K562 (cell line): Measurements from ENCODE around the gene SHANK3. TPM values are rescaled to one million over a fixed set of nuclear protein-coding genes. Genes with fewer than 3 reads are reported as not detected.

ENCODE experiments used
- ATAC-seq: fragments of 200-7000 bp; cut with Tn5 transposase; 3 replicates; pipeline ENCODE4 v1.9.1; 2020; ENCODE audit warnings: moderate library complexity
- BruUV-seq: library from RNA; stranded (reverse); fragments of 400-500 nt; replicated peaks from 2 replicates; lab custom pipeline; 2021; lab: Mats Ljungman, UMichigan
- CTCF ChIA-PET: fragments of 300-600 bp; formaldehyde crosslinking; extraction: SDS; loops from one replicate; lab custom pipeline; 2021; ENCODE audit warnings: low intra/inter-chr PET ratio; lab: Yijun Ruan, JAX
- POLR2A ChIA-PET: fragments of 300-600, 350-650 bp; sonication (Branson Sonifier 250); formaldehyde crosslinking; extraction: SDS; loops from one replicate; lab custom pipeline; 2021; ENCODE audit warnings: antibody characterized with exemption, inconsistent platforms; lab: Yijun Ruan, JAX
- DNase-seq, 4 experiments: peaks; one replicate each; pipeline versions ENCODE4 v3.0.0 to v3.0.0-alpha.2; 2011 to 2018; ENCODE audit warnings: low spot score in 3 of 4, mixed read lengths in 3 of 4; ENCODE audit errors: extremely low read depth in 1 of 4
- FAIRE-seq: peaks from 2 replicates; lab custom pipeline; 2011; peaks lifted over from hg19 to GRCh38; lab: Jason Lieb, UNC
- H2AFZ ChIP-seq: 2 replicates; pipeline ENCODE4 v1.6.0; 2011; ENCODE audit warnings: low read depth, low read length, control low read depth, inconsistent platforms
- H3K27ac ChIP-seq: fragments of 200-600 bp; 3 replicates; pipeline ENCODE4 v1.8.0; 2011; ENCODE audit warnings: low read depth, mild to moderate bottlenecking, control low read depth, inconsistent platforms, low read length, moderate library complexity, mixed read lengths; ENCODE audit errors: extremely low read depth
- H3K27me3 ChIP-seq, 2 experiments: fragments of 300-600 bp in 1 of 2; 2 replicates in 1 of 2; 3 replicates in 1 of 2; pipeline versions ENCODE4 v1.6.0 to v1.8.0; 2011; ENCODE audit warnings: inconsistent platforms in 2 of 2, low read length in 2 of 2, mild to moderate bottlenecking in 1 of 2, mixed read lengths in 1 of 2, moderate library complexity in 1 of 2; ENCODE audit not compliant: control insufficient read depth in 2 of 2, insufficient read depth in 2 of 2
- H3K36me3 ChIP-seq: fragments of 300-600 bp; 3 replicates; pipeline ENCODE4 v1.8.0; 2011; ENCODE audit warnings: mild to moderate bottlenecking, low read length, inconsistent platforms; ENCODE audit not compliant: control insufficient read depth, insufficient read depth
- H3K4me1 ChIP-seq, 2 experiments: fragments of 200-600 bp in 1 of 2; replicated peaks in 1 of 2; 2 replicates in 1 of 2; 3 replicates in 1 of 2; pipeline versions ENCODE4 v1.5.1 to v1.8.0; 2011; ENCODE audit warnings: inconsistent platforms in 2 of 2, low read length in 2 of 2, mild to moderate bottlenecking in 1 of 2, mixed read lengths in 1 of 2, moderate library complexity in 1 of 2; ENCODE audit not compliant: control insufficient read depth in 2 of 2, insufficient read depth in 2 of 2
- H3K4me2 ChIP-seq: 2 replicates; pipeline ENCODE4 v1.6.1; 2011; ENCODE audit warnings: low read length, control low read depth, inconsistent platforms, mixed read lengths; ENCODE audit not compliant: insufficient read depth
- H3K4me3 ChIP-seq: fragments of 200-600 bp; sonication (generic), shearing (Covaris generic); 2 replicates; pipeline ENCODE4 v1.5.1; 2016; ENCODE audit warnings: control low read depth, inconsistent platforms
- H3K79me2 ChIP-seq: fragments of 200-600 bp; 3 replicates; pipeline ENCODE4 v1.8.0; 2011; ENCODE audit warnings: low read length, inconsistent platforms; ENCODE audit not compliant: control insufficient read depth, insufficient read depth
- H3K9ac ChIP-seq, 2 experiments: 2 replicates each; pipeline versions ENCODE4 v1.6.0 to v1.6.1; 2011; ENCODE audit warnings: low read depth in 2 of 2, low read length in 2 of 2, control low read depth in 1 of 2, inconsistent platforms in 1 of 2, mild to moderate bottlenecking in 1 of 2, mixed read lengths in 1 of 2; ENCODE audit not compliant: insufficient read depth in 1 of 2
- H3K9me1 ChIP-seq: one replicate; pipeline ENCODE4 v1.6.0; 2011; ENCODE audit warnings: inconsistent platforms, mild to moderate bottlenecking, low read length, moderate library complexity; ENCODE audit not compliant: control insufficient read depth, insufficient read depth
- H3K9me3 ChIP-seq: replicated peaks from 2 replicates; pipeline ENCODE4 v1.5.1; 2011; ENCODE audit warnings: low read depth, low read length, inconsistent platforms; ENCODE audit not compliant: control insufficient read depth, insufficient read depth
- H4K20me1 ChIP-seq: replicated peaks from 2 replicates; pipeline ENCODE4 v1.6.1; 2011; ENCODE audit warnings: low read length, inconsistent platforms, mixed read lengths; ENCODE audit not compliant: control insufficient read depth, insufficient read depth
- CBFA2T3 ChIP-seq: fragments of 450-650 bp; IDR thresholded peaks from 2 replicates; pipeline ENCODE4 v1.6.1; 2017
- CREBBP ChIP-seq: IDR thresholded peaks from one replicate; pipeline ENCODE4 v1.6.1; 2012; ENCODE audit warnings: low read depth, mild to moderate bottlenecking, control low read depth, inconsistent platforms, low read length
- E2F8 ChIP-seq: fragments of 450-650 bp; IDR thresholded peaks from 2 replicates; pipeline ENCODE4 v1.7.1; 2018; ENCODE audit warnings: mild to moderate bottlenecking, low read depth; ENCODE audit not compliant: partially characterized antibody
- ELF2 ChIP-seq: fragments of 250-450 bp; sonication (Bioruptor Pico); IDR thresholded peaks from 2 replicates; pipeline ENCODE4 v1.5.0; 2021; ENCODE audit warnings: mild to moderate bottlenecking
- GABPA ChIP-seq: fragments of 200-800 bp; sonication (Bioruptor generic); conservative IDR thresholded peaks from 2 replicates; pipeline ENCODE4 v1.6.1; 2016; ENCODE audit warnings: low read depth, missing genetic modification characterization, missing compliant biosample characterization
- KLF10 ChIP-seq: fragments of 250-450 bp; sonication (Bioruptor Pico); IDR thresholded peaks from 2 replicates; pipeline ENCODE4 v1.6.1; 2021; ENCODE audit warnings: matching md5 sums
- L3MBTL2 ChIP-seq: fragments of 450-650 bp; IDR thresholded peaks from 2 replicates; pipeline ENCODE4 v1.6.1; 2016; ENCODE audit warnings: mild to moderate bottlenecking, moderate library complexity
- MCM5 ChIP-seq: fragments of 450-650 bp; IDR thresholded peaks from 2 replicates; pipeline ENCODE4 v1.6.1; 2016; ENCODE audit warnings: low read depth
- SRSF1 ChIP-seq: fragments of 200-400 bp; formaldehyde crosslinking; IDR thresholded peaks from 2 replicates; pipeline ENCODE4 v1.6.1; 2017; ENCODE audit warnings: mild to moderate bottlenecking, low read depth, low read length, moderate library complexity
- TSC22D4 ChIP-seq: fragments of 450-650 bp; IDR thresholded peaks from 2 replicates; pipeline ENCODE4 v1.6.1; 2016; ENCODE audit warnings: missing genetic modification characterization, missing biosample characterization, control low read depth
- ZNF707 ChIP-seq: fragments of 250-450 bp; sonication (Bioruptor Pico); conservative IDR thresholded peaks from 2 replicates; pipeline ENCODE4 v1.8.0; 2022; ENCODE audit warnings: inconsistent platforms, mild to moderate bottlenecking, moderate library complexity
- WGBS: fragments of 100-300 bp; shearing (Covaris generic); methylation state at CpG from one replicate; pipeline ENCODE4 v1.1.6; 2016; ENCODE audit warnings: low coverage, mixed read lengths; ENCODE audit not compliant: insufficient coverage; ENCODE audit errors: missing lambda C conversion rate; 5-methylcytosine and 5-hydroxymethylcytosine counted together
- in situ Hi-C: fragments of 300-500 bp; cut with MboI; formaldehyde crosslinking; loops from 4 replicates; pipeline ENCODE4 v1.15.0; 2018; ENCODE audit warnings: inconsistent platforms, mixed read lengths
- intact Hi-C: fragments of 100-400 bp; cut with micrococcal nuclease; formaldehyde crosslinking; loops from 2 replicates; pipeline ENCODE4 v1.14.2; 2022
- polyA plus RNA-seq, 8 experiments: library from polyadenylated mRNA; depleted of rRNA in 4 of 8; stranded (reverse) in 5 of 8; unstranded in 3 of 8; fragments of >200 nt; fragmentation: Nextera tagmentation in 2 of 8; fragmentation: Illumina TruSeq in 1 of 8; extraction: Ambion mirVana in 2 of 8; extraction: Trizol in 1 of 8; gene quantifications; 2 replicates each; pipeline versions ENCODE4 v1.2.1 to v1.2.3, GENCODE V29; 2011 to 2014; ENCODE audit warnings: inconsistent platforms in 1 of 8, missing spikeins in 1 of 8
- total RNA-seq, 7 experiments: library from RNA; depleted of rRNA in 6 of 7; stranded (reverse); fragments of >200 nt in 6 of 7; fragmentation: Illumina TruSeq in 2 of 7; extraction: Trizol in 2 of 7; gene quantifications; 2 replicates each; pipeline versions ENCODE4 v1.2.1 to v1.2.3, GENCODE V29; 2011 to 2021; ENCODE audit warnings: low replicate concordance in 1 of 7
- TF ChIP-seq, protein P1 (sequence below): fragments of 250-450 bp; sonication (Bioruptor Pico); IDR thresholded peaks from 2 replicates; pipeline ENCODE4 v1.4.0; 2020

SHANK3 gene
- total and polyA plus RNA-seq, 9 of the 15 experiments (the other 6 are each of a cell fraction or from before 2014, with no cell fraction given), result 0.01 to 0.07 (median 0.03) TPM; not detected in 6

- CTCF ChIA-PET, result no interaction called here
- H3K9ac ChIP-seq, result no peak overlapping the region
- no peak overlapping the region for H3K27ac ChIP-seq
- intact Hi-C loops (no loop called here), in situ Hi-C loops (no loop called here)
- H3K36me3 ChIP-seq, result no peaks in the 10 kb centered on the region
- TF ChIP-seq ZNF707 (no peak), CREBBP (no peak), TSC22D4 (tag) (no peak), CBFA2T3 (no peak), L3MBTL2 (no peak), ELF2 (CRISPR knock-in tag) (no peak), SRSF1 (no peak), E2F8 (no peak), KLF10 (CRISPR knock-in tag) (no peak), MCM5 (no peak), GABPA (tag) (no peak)
- TF ChIP-seq, protein P1, sequence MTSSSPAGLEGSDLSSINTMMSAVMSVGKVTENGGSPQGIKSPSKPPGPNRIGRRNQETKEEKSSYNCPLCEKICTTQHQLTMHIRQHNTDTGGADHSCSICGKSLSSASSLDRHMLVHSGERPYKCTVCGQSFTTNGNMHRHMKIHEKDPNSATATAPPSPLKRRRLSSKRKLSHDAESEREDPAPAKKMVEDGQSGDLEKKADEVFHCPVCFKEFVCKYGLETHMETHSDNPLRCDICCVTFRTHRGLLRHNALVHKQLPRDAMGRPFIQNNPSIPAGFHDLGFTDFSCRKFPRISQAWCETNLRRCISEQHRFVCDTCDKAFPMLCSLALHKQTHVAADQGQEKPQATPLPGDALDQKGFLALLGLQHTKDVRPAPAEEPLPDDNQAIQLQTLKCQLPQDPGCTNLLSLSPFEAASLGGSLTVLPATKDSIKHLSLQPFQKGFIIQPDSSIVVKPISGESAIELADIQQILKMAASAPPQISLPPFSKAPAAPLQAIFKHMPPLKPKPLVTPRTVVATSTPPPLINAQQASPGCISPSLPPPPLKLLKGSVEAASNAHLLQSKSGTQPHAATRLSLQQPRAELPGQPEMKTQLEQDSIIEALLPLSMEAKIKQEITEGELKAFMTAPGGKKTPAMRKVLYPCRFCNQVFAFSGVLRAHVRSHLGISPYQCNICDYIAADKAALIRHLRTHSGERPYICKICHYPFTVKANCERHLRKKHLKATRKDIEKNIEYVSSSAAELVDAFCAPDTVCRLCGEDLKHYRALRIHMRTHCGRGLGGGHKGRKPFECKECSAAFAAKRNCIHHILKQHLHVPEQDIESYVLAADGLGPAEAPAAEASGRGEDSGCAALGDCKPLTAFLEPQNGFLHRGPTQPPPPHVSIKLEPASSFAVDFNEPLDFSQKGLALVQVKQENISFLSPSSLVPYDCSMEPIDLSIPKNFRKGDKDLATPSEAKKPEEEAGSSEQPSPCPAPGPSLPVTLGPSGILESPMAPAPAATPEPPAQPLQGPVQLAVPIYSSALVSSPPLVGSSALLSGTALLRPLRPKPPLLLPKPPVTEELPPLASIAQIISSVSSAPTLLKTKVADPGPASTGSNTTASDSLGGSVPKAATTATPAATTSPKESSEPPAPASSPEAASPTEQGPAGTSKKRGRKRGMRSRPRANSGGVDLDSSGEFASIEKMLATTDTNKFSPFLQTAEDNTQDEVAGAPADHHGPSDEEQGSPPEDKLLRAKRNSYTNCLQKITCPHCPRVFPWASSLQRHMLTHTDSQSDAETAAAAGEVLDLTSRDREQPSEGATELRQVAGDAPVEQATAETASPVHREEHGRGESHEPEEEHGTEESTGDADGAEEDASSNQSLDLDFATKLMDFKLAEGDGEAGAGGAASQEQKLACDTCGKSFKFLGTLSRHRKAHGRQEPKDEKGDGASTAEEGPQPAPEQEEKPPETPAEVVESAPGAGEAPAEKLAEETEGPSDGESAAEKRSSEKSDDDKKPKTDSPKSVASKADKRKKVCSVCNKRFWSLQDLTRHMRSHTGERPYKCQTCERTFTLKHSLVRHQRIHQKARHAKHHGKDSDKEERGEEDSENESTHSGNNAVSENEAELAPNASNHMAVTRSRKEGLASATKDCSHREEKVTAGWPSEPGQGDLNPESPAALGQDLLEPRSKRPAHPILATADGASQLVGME (CRISPR knock-in tag), result no peak
- POLR2A ChIA-PET, result interaction anchor here (1.1 kb wide), 1 partner anchor 77 kb away, joined by 3 read pairs; no protein-coding TSS in a partner anchor
- DNase-seq (peak in 1 of 4 experiments; percentile 2), FAIRE-seq (no peak), ATAC-seq (no peak)
- peaks cover 0 to 21% of the 10 kb centered on the region in 2 experiments; a peak in 1 of 5 replicates for H3K4me1 ChIP-seq
- no peaks in the 10 kb centered on the region for H3K9me3 ChIP-seq
- H4K20me1 ChIP-seq, result no peaks in the 10 kb centered on the region
- H3K79me2 ChIP-seq, result no peaks in the 10 kb centered on the region
- BruUV-seq, result no TSS peak
- 4% methylated on average over 8 of the region's 10 CpGs for WGBS
- no peak overlapping the region for H3K4me3 ChIP-seq
- H3K9me1 ChIP-seq, result no peaks in the 10 kb centered on the region
- H2AFZ ChIP-seq, result no peak overlapping the region
- peaks cover 4 to 24% of the 10 kb centered on the region in 2 experiments; a peak in 4 of 5 replicates for H3K27me3 ChIP-seq
- H3K4me2 ChIP-seq, result no peak overlapping the region
These were observed 4.3 kb downstream of the SHANK3 start for GRCh38 chr22:50676661-50677492.
